MM.1S (cell line): ENCODE results near the gene IGDCC3.

Source experiments
- DNase-seq: peaks from one replicate; pipeline ENCODE4 v3.0.0-alpha.2; 2015
- H2AFZ ChIP-seq: fragments of 300-600 bp; sonication (generic); 2 replicates; pipeline ENCODE4 v1.6.0; 2016; ENCODE audit warnings: antibody characterized with exemption, low read length
- H3F3A ChIP-seq: fragments of 300-600 bp; sonication (generic); 2 replicates; pipeline ENCODE4 v1.6.1; 2016; ENCODE audit warnings: mild to moderate bottlenecking, antibody characterized with exemption, low read length, moderate library complexity, mixed read lengths; ENCODE audit not compliant: insufficient read depth
- H3K27ac ChIP-seq: fragments of 300-600 bp; sonication (generic); 2 replicates; pipeline ENCODE4 v1.5.1; 2016; ENCODE audit warnings: mild to moderate bottlenecking, low read length
- H3K27me3 ChIP-seq: fragments of 300-600 bp; sonication (generic); replicated peaks from 2 replicates; pipeline ENCODE4 v1.6.0; 2016; ENCODE audit warnings: low read length; ENCODE audit not compliant: insufficient read depth
- H3K36me3 ChIP-seq: fragments of 300-600 bp; sonication (generic); replicated peaks from 2 replicates; pipeline ENCODE4 v1.6.1; 2016; ENCODE audit warnings: mild to moderate bottlenecking, low read length, mixed read lengths; ENCODE audit not compliant: insufficient read depth
- H3K4me1 ChIP-seq: fragments of 300-600 bp; sonication (generic); 2 replicates; pipeline ENCODE4 v1.6.1; 2016; ENCODE audit warnings: low read length, mixed read lengths
- H3K4me2 ChIP-seq: fragments of 300-600 bp; sonication (generic); 2 replicates; pipeline ENCODE4 v1.6.0; 2016; ENCODE audit warnings: low read depth, low read length
- H3K4me3 ChIP-seq: fragments of 300-600 bp; sonication (generic); 2 replicates; pipeline ENCODE4 v1.5.1; 2016; ENCODE audit warnings: low read length, mixed read lengths
- H3K79me2 ChIP-seq: fragments of 300-600 bp; sonication (generic); 2 replicates; pipeline ENCODE4 v1.6.1; 2016; ENCODE audit warnings: mixed run types, low read length, mixed read lengths
- H3K9ac ChIP-seq: fragments of 300-600 bp; sonication (generic); 2 replicates; pipeline ENCODE4 v1.6.1; 2016; ENCODE audit warnings: low read length, mixed read lengths
- H3K9me2 ChIP-seq: fragments of 300-600 bp; sonication (generic); replicated peaks from 2 replicates; pipeline ENCODE4 v1.6.1; 2016; ENCODE audit warnings: mild to moderate bottlenecking, low read length, mixed read lengths; ENCODE audit not compliant: insufficient read depth
- H3K9me3 ChIP-seq: fragments of 300-600 bp; sonication (generic); replicated peaks from 2 replicates; pipeline ENCODE4 v1.6.1; 2016; ENCODE audit warnings: mild to moderate bottlenecking, low read length, mixed read lengths; ENCODE audit not compliant: insufficient read depth
- H4K20me1 ChIP-seq: fragments of 300-600 bp; sonication (generic); 2 replicates; pipeline ENCODE4 v1.6.1; 2016; ENCODE audit warnings: mild to moderate bottlenecking, low read length, moderate library complexity, mixed read lengths; ENCODE audit not compliant: insufficient read depth
- EZH2 ChIP-seq: fragments of 300-600 bp; sonication (generic); optimal IDR thresholded peaks from 2 replicates; pipeline ENCODE3; 2017; ENCODE audit warnings: low read depth, mild to moderate bottlenecking, antibody characterized with exemption, low read length, mixed read lengths
- EZH2phosphoT487 ChIP-seq: fragments of 300-600 bp; sonication (generic); IDR thresholded peaks from 2 replicates; pipeline ENCODE4 v1.6.1; 2018; ENCODE audit warnings: antibody characterized with exemption, low read length
- TF ChIP-seq, protein P1 (sequence below): fragments of 300-600 bp; sonication (generic); IDR thresholded peaks from 2 replicates; pipeline ENCODE4 v1.5.1; 2016; ENCODE audit warnings: antibody characterized with exemption, low read length, mixed read lengths

The IGDCC3 gene

GRCh38 chr15:65371976-65372786 lies 5.6 kb downstream of the IGDCC3 start:
- H3K4me2 ChIP-seq: no peak overlapping the region

GRCh38 chr15:65370885-65371284 lies 6.9 kb downstream of the IGDCC3 start:
- no peaks in the 10 kb centered on the region for H3K36me3 ChIP-seq
- DNase-seq: no peak
- no peak overlapping the region for H3K4me3 ChIP-seq
- H4K20me1 ChIP-seq: no peaks in the 10 kb centered on the region
- H3K9ac ChIP-seq: no peak overlapping the region
- TF ChIP-seq EZH2phosphoT487 (no peak), EZH2 (no peak)
- TF ChIP-seq, protein P1, sequence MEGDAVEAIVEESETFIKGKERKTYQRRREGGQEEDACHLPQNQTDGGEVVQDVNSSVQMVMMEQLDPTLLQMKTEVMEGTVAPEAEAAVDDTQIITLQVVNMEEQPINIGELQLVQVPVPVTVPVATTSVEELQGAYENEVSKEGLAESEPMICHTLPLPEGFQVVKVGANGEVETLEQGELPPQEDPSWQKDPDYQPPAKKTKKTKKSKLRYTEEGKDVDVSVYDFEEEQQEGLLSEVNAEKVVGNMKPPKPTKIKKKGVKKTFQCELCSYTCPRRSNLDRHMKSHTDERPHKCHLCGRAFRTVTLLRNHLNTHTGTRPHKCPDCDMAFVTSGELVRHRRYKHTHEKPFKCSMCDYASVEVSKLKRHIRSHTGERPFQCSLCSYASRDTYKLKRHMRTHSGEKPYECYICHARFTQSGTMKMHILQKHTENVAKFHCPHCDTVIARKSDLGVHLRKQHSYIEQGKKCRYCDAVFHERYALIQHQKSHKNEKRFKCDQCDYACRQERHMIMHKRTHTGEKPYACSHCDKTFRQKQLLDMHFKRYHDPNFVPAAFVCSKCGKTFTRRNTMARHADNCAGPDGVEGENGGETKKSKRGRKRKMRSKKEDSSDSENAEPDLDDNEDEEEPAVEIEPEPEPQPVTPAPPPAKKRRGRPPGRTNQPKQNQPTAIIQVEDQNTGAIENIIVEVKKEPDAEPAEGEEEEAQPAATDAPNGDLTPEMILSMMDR: no peak
- no peak overlapping the region for H3K4me2 ChIP-seq
- H3K9me3 ChIP-seq: no peaks in the 10 kb centered on the region
- H3K27ac ChIP-seq: no peak overlapping the region
- H3K4me1 ChIP-seq: no peaks in the 10 kb centered on the region
- H3K79me2 ChIP-seq: no peaks in the 10 kb centered on the region
- no peak overlapping the region for H2AFZ ChIP-seq
- no peaks in the 10 kb centered on the region for H3K9me2 ChIP-seq
- peaks cover 24% of the 10 kb centered on the region for H3K27me3 ChIP-seq
- H3F3A ChIP-seq: no peaks in the 10 kb centered on the region

More at GRCh38 chr15:65371976-65372786, 5.6 kb downstream of the IGDCC3 start:
- TF ChIP-seq EZH2 (no peak), EZH2phosphoT487 (no peak)
- TF ChIP-seq, protein P1: no peak
- Histone ChIP-seq H3K27me3 (peaks cover 36% of the 10 kb centered on the region), H3K9ac (no peak overlapping the region), H3K27ac (no peak overlapping the region), H3F3A (no peaks in the 10 kb centered on the region), H3K9me3 (no peaks in the 10 kb centered on the region), H3K36me3 (no peaks in the 10 kb centered on the region), H4K20me1 (no peaks in the 10 kb centered on the region), H3K4me1 (no peaks in the 10 kb centered on the region), H3K9me2 (no peaks in the 10 kb centered on the region), H3K79me2 (no peaks in the 10 kb centered on the region), H3K4me3 (no peak overlapping the region), H2AFZ (no peak overlapping the region)
- DNase-seq: no peak

DNA sequence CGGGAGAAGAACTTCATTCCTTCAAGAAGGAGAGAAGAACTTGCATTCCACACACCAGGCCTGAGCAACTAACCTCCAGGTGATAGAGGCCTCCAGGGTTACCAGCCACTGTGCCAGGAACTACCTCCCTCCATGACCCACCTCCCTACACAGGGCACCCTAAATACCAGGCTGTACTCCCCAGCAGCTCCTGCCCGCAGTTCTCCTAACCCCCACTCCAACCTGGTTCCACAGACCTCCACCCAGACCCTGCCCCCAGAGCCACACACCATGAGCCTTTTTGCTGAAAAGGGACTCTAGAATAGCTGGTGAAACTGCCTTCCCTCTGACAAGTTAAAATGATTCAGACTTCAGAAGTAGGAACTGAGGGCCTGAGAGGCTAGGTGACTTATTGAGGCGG lies 8.2 kb downstream of the IGDCC3 start:
- no peaks in the 10 kb centered on the region for H3K36me3 ChIP-seq
- no peaks in the 10 kb centered on the region for H3K4me1 ChIP-seq
- no peaks in the 10 kb centered on the region for H4K20me1 ChIP-seq
- no peak overlapping the region for H3K4me3 ChIP-seq
- no peak for DNase-seq
- H3K9me3 ChIP-seq: no peaks in the 10 kb centered on the region
- peaks cover 13% of the 10 kb centered on the region for H3K27me3 ChIP-seq
- no peak overlapping the region for H3K27ac ChIP-seq
- H3K9me2 ChIP-seq: no peaks in the 10 kb centered on the region
- no peak overlapping the region for H2AFZ ChIP-seq
- H3F3A ChIP-seq: no peaks in the 10 kb centered on the region
- H3K4me2 ChIP-seq: no peak overlapping the region
- H3K79me2 ChIP-seq: no peaks in the 10 kb centered on the region
- no peak overlapping the region for H3K9ac ChIP-seq
- no peak for TF ChIP-seq EZH2
- no peak for TF ChIP-seq EZH2phosphoT487
- TF ChIP-seq, protein P1: no peak
